ENCODE measurements around the gene ABI3BP. TPM values are rescaled to one million over a fixed set of nuclear protein-coding genes. Genes with fewer than 3 reads are reported as not detected.

ABI3BP gene
- total RNA-seq, 1 donor from 2014 or later = 91.1 TPM

GRCh38 chr3:101010296-101010695 is 17.1 kb upstream of the ABI3BP start:
- Histone ChIP-seq H3K4me3 (no peak overlapping the region), H3K9me3 (no peaks in the 10 kb centered on the region), H3K27ac (no peak overlapping the region), H3K4me1 (no peaks in the 10 kb centered on the region), H3K27me3 (no peaks in the 10 kb centered on the region), H3K36me3 (no peaks in the 10 kb centered on the region)
- TF ChIP-seq POLR2A (IDR thresholded peaks at IDR 0.05) (no peak), CTCF (IDR thresholded peaks at IDR 0.05) (no peak), POLR2AphosphoS5 (IDR thresholded peaks at IDR 0.05; ENCODE audit: insufficient read depth in 1 of 2, low read depth in 1 of 2) (no peak)
- no peak for DNase-seq (ENCODE audit: extremely low spot score in 2 of 2)
- intact Hi-C loops (cut with DNase I) = no loop called here

GRCh38 chr3:101009386-101009785 is 16.2 kb upstream of the ABI3BP start:
- no peak overlapping the region for H3K27ac ChIP-seq
- no peak for DNase-seq (ENCODE audit: extremely low spot score in 2 of 2)
- H3K36me3 ChIP-seq = no peaks in the 10 kb centered on the region
- no peaks in the 10 kb centered on the region for H3K4me1 ChIP-seq
- intact Hi-C loops (cut with DNase I) = no loop called here
- H3K4me3 ChIP-seq = no peak overlapping the region
- no peaks in the 10 kb centered on the region for H3K27me3 ChIP-seq
- TF ChIP-seq CTCF (IDR thresholded peaks at IDR 0.05) = no peak
- TF ChIP-seq POLR2AphosphoS5 (IDR thresholded peaks at IDR 0.05; ENCODE audit: insufficient read depth in 1 of 2, low read depth in 1 of 2) = no peak
- TF ChIP-seq POLR2A (IDR thresholded peaks at IDR 0.05) = no peak
- no peaks in the 10 kb centered on the region for H3K9me3 ChIP-seq

- no peaks in the 10 kb centered on the region for H3K9me3 ChIP-seq
- TF ChIP-seq CTCF (IDR thresholded peaks at IDR 0.05) (no peak), POLR2AphosphoS5 (IDR thresholded peaks at IDR 0.05; ENCODE audit: insufficient read depth in 1 of 2, low read depth in 1 of 2) (no peak), POLR2A (IDR thresholded peaks at IDR 0.05) (no peak)
- H3K27ac ChIP-seq = no peak overlapping the region
- peaks cover 7% of the 10 kb centered on the region for H3K4me1 ChIP-seq
- no peak for DNase-seq (ENCODE audit: extremely low spot score in 2 of 2)
- no peaks in the 10 kb centered on the region for H3K36me3 ChIP-seq
- H3K4me3 ChIP-seq = no peak overlapping the region
- intact Hi-C loops (cut with DNase I) = no loop called here
- no peaks in the 10 kb centered on the region for H3K27me3 ChIP-seq
Measured at GRCh38 chr3:100999160-100999559, 5.9 kb upstream of the ABI3BP start.

GRCh38 chr3:100994809-100995208 is 1.6 kb upstream of the ABI3BP start:
- no peaks in the 10 kb centered on the region for H3K9me3 ChIP-seq
- H3K4me1 ChIP-seq = peaks cover 12% of the 10 kb centered on the region
- intact Hi-C loops (cut with DNase I) = no loop called here
- H3K27me3 ChIP-seq = no peaks in the 10 kb centered on the region
- no peak for TF ChIP-seq POLR2AphosphoS5 (IDR thresholded peaks at IDR 0.05; ENCODE audit: insufficient read depth in 1 of 2, low read depth in 1 of 2)
- TF ChIP-seq CTCF (IDR thresholded peaks at IDR 0.05) = no peak
- no peak for TF ChIP-seq POLR2A (IDR thresholded peaks at IDR 0.05)
- no peak for DNase-seq (ENCODE audit: extremely low spot score in 2 of 2)
- H3K27ac ChIP-seq = peak overlapping the region; percentile 44
- H3K4me3 ChIP-seq = no peak overlapping the region
- H3K36me3 ChIP-seq = no peaks in the 10 kb centered on the region

GRCh38 chr3:100994187-100994586 is 966 bp upstream of the ABI3BP start:
- Histone ChIP-seq H3K27ac (peak overlapping the region; percentile 81), H3K9me3 (no peaks in the 10 kb centered on the region), H3K4me1 (peaks cover 12% of the 10 kb centered on the region), H3K36me3 (no peaks in the 10 kb centered on the region), H3K4me3 (no peak overlapping the region), H3K27me3 (no peaks in the 10 kb centered on the region)
- DNase-seq (ENCODE audit: extremely low spot score in 2 of 2) = no peak
- no peak for TF ChIP-seq POLR2AphosphoS5 (IDR thresholded peaks at IDR 0.05; ENCODE audit: insufficient read depth in 1 of 2, low read depth in 1 of 2)
- no peak for TF ChIP-seq POLR2A (IDR thresholded peaks at IDR 0.05)
- TF ChIP-seq CTCF (IDR thresholded peaks at IDR 0.05) = no peak
- intact Hi-C loops (cut with DNase I) = no loop called here

Measured in vagina (tissue), 2 donors.